WERI-Rb-1 (cell line): ENCODE measurements around the gene DOK4.

Experiments
- DNase-seq: peaks from one replicate; pipeline ENCODE4 v3.0.0-alpha.2; 2020
- H3K27ac ChIP-seq: fragments of 250-450 bp; sonication (Bioruptor Pico); 2 replicates; pipeline ENCODE4 v1.5.1; 2020; ENCODE audit warnings: mild to moderate bottlenecking, moderate library complexity
- H3K27me3 ChIP-seq: fragments of 250-450 bp; sonication (Bioruptor Pico); 2 replicates; pipeline ENCODE4 v1.5.1; 2021; ENCODE audit warnings: mild to moderate bottlenecking, low read depth, moderate library complexity; ENCODE audit not compliant: insufficient read depth, severe bottlenecking
- H3K36me3 ChIP-seq: fragments of 250-450 bp; sonication (Bioruptor Pico); 2 replicates; pipeline ENCODE4 v1.5.1; 2020; ENCODE audit warnings: mild to moderate bottlenecking, moderate library complexity
- H3K4me3 ChIP-seq: 2 replicates; pipeline ENCODE4 v1.5.1; 2011; ENCODE audit warnings: low read depth, mild to moderate bottlenecking, control low read depth, low read length
- H3K9me3 ChIP-seq: fragments of 250-450 bp; sonication (Bioruptor Pico); 2 replicates; pipeline ENCODE4 v1.5.1; 2021; ENCODE audit warnings: mild to moderate bottlenecking, moderate library complexity; ENCODE audit not compliant: severe bottlenecking
- CTCF ChIP-seq: IDR thresholded peaks from 2 replicates; pipeline ENCODE4 v1.5.1; 2011; ENCODE audit warnings: low read depth, mild to moderate bottlenecking, control low read depth, inconsistent platforms, low read length

DOK4 gene

GRCh38 chr16:57526498-57526897 is 40.2 kb upstream of the DOK4 start:
- TF ChIP-seq CTCF = no peak
- no peak for DNase-seq
- H3K9me3 ChIP-seq = no peaks in the 10 kb centered on the region
- H3K27me3 ChIP-seq = no peaks in the 10 kb centered on the region
- no peaks in the 10 kb centered on the region for H3K36me3 ChIP-seq
- no peak overlapping the region for H3K27ac ChIP-seq
- H3K4me3 ChIP-seq = no peak overlapping the region

- H3K27me3 ChIP-seq = no peaks in the 10 kb centered on the region
- no peak overlapping the region for H3K4me3 ChIP-seq
- H3K36me3 ChIP-seq = no peaks in the 10 kb centered on the region
- DNase-seq = peak; percentile 77
- TF ChIP-seq CTCF = 0 out of 2 replicates have a peak, but pooled peaks have one; percentile 0
- H3K9me3 ChIP-seq = no peaks in the 10 kb centered on the region
- no peak overlapping the region; the same call in 1 of the 2 replicates for H3K27ac ChIP-seq
Measured at GRCh38 chr16:57525761-57526160, 39.5 kb upstream of the DOK4 start.

- Histone ChIP-seq H3K36me3 (no peaks in the 10 kb centered on the region), H3K27me3 (no peaks in the 10 kb centered on the region)
- DNase-seq = no peak
Measured at GRCh38 chr16:57522960-57523359, 36.7 kb upstream of the DOK4 start.

GRCh38 chr16:57519796-57520360 is 33.6 kb upstream of the DOK4 start:
- DNase-seq = peak; percentile 84
- no peak overlapping the region for H3K4me3 ChIP-seq
- no peaks in the 10 kb centered on the region for H3K36me3 ChIP-seq
- H3K27me3 ChIP-seq = no peaks in the 10 kb centered on the region
- TF ChIP-seq CTCF = peak; percentile 96
- no peaks in the 10 kb centered on the region for H3K9me3 ChIP-seq
- H3K27ac ChIP-seq = no peak overlapping the region; the same call in 1 of the 2 replicates

More at GRCh38 chr16:57522960-57523359, 36.7 kb upstream of the DOK4 start:
- TF ChIP-seq CTCF = no peak
- Histone ChIP-seq H3K9me3 (no peaks in the 10 kb centered on the region), H3K27ac (no peak overlapping the region), H3K4me3 (no peak overlapping the region)

- no peak for TF ChIP-seq CTCF
- H3K36me3 ChIP-seq = no peaks in the 10 kb centered on the region
- no peak for DNase-seq
- no peak overlapping the region for H3K4me3 ChIP-seq
- no peaks in the 10 kb centered on the region for H3K9me3 ChIP-seq
- H3K27ac ChIP-seq = no peak overlapping the region
- H3K27me3 ChIP-seq = no peaks in the 10 kb centered on the region
Measured at GRCh38 chr16:57518922-57519321, 32.6 kb upstream of the DOK4 start.

GRCh38 chr16:57518520-57518919 is 32.2 kb upstream of the DOK4 start:
- H3K27ac ChIP-seq = no peak overlapping the region
- H3K9me3 ChIP-seq = no peaks in the 10 kb centered on the region
- H3K27me3 ChIP-seq = no peaks in the 10 kb centered on the region
- TF ChIP-seq CTCF = peak; percentile 29
- H3K36me3 ChIP-seq = no peaks in the 10 kb centered on the region
- H3K4me3 ChIP-seq = no peak overlapping the region
- DNase-seq = peak; percentile 45
